Psoas muscle (tissue), 8 donors: Measurements from ENCODE around the gene EFTUD2. TPM values are rescaled to one million over a fixed set of nuclear protein-coding genes. Genes with fewer than 3 reads are reported as not detected.

Source experiments
- ATAC-seq, 4 donors: fragments of 200-7000 bp; cut with Tn5 transposase; one replicate each; pipeline ENCODE4 v1.9.1; 2020; ENCODE audit warnings: moderate library complexity in 3 of 4, mild to moderate bottlenecking in 2 of 4
- DNase-seq, 2 donors: peaks; one replicate each; pipeline ENCODE4 v3.0.0-alpha.2; 2020
- H3K27ac ChIP-seq: fragments of 200-600 bp; one replicate; pipeline ENCODE4 v1.8.0; 2022
- H3K27me3 ChIP-seq, 3 donors: fragments of 200-600 bp in 1 of 3; one replicate each; pipeline versions ENCODE4 v1.6.1 to v1.8.0; 2013 to 2022; ENCODE audit warnings: low read length in 2 of 3, mild to moderate bottlenecking in 2 of 3, moderate library complexity in 1 of 3; ENCODE audit not compliant: insufficient read depth in 3 of 3
- H3K36me3 ChIP-seq, 2 donors: fragments of 200-600 bp in 1 of 2; one replicate each; pipeline versions ENCODE4 v1.6.1 to v1.8.0; 2013 to 2022; ENCODE audit warnings: low read depth in 1 of 2, mild to moderate bottlenecking in 1 of 2, moderate library complexity in 1 of 2; ENCODE audit not compliant: insufficient read depth in 1 of 2
- H3K4me1 ChIP-seq: fragments of 200-600 bp; one replicate; pipeline ENCODE4 v1.8.0; 2022
- H3K4me3 ChIP-seq: fragments of 200-600 bp; one replicate; pipeline ENCODE4 v1.8.0; 2022; ENCODE audit warnings: mild to moderate bottlenecking
- H3K9me3 ChIP-seq: fragments of 200-600 bp; one replicate; pipeline ENCODE4 v1.8.0; 2022
- CTCF ChIP-seq: fragments of 200-600 bp; IDR thresholded peaks from one replicate; pipeline ENCODE4 v1.8.0; 2022; ENCODE audit warnings: antibody characterized with exemption
- WGBS, 3 donors: extraction: QIAGEN DNeasy Blood & Tissue Kit; methylation state at CpG; one replicate each; pipeline versions ENCODE4 v1.1.6 to v1.1.7; 2013; 5-methylcytosine and 5-hydroxymethylcytosine counted together
- intact Hi-C, 2 donors: fragments of 100-400 bp; cut with DNase I; formaldehyde crosslinking; loops; one replicate each; pipeline versions ENCODE4 v1.11.0 to v1.14.2; 2022
- polyA plus RNA-seq, 3 donors: library from polyadenylated mRNA; stranded (reverse); fragments of 200-250 nt; gene quantifications; one replicate each; pipeline ENCODE4 v1.2.3, GENCODE V29; 2013
- total RNA-seq, 4 donors: library from RNA; stranded (reverse); fragmentation: NEBNext Ultra II Directional in 2 of 4; extraction: Animal tissue kit (Norgen Biotek cat#: 25700) in 2 of 4; gene quantifications; one replicate each; pipeline versions ENCODE4 v1.2.1 to v1.2.4, GENCODE V29; 2021 to 2023
- donor health status: healthy with polysubstance abuse.
- donor health status: DM: no; HTN: no; CAD: no; lungs with moderate emphysema.
- donor health status: Bipolar disorder and iron deficiency.
- donor health status: healthy.
- donor health status: DM: yes; HTN: yes; CAD: no.
- donor health status: DM: no; HTN: no; CAD: no.
- donor health status: DM: no; HTN: no; CAD: no.
- donor health status: DM: yes; HTN: yes; CAD: no.

The EFTUD2 gene
- total and polyA plus RNA-seq, 7 donors = 46.0 to 114 (median 102) TPM

GRCh38 chr17:44804302-44805089, 94.7 kb downstream of the EFTUD2 start:
- Histone ChIP-seq H3K27me3 (no peaks in the 10 kb centered on the region), H3K4me1 (no peaks in the 10 kb centered on the region), H3K4me3 (no peak overlapping the region), H3K27ac (no peak overlapping the region), H3K36me3 (no peaks in the 10 kb centered on the region), H3K9me3 (no peaks in the 10 kb centered on the region)
- DNase-seq (peak in 1 of 2 donors; percentile 66), ATAC-seq (no peak)
- TF ChIP-seq CTCF = no peak
- intact Hi-C loops = no loop called here
- 77 to 80% (median 79%) methylated on average over 10 of the region's 10 CpGs for WGBS, 3 donors

GRCh38 chr17:44801880-44802279, 97.4 kb downstream of the EFTUD2 start:
- TF ChIP-seq CTCF = no peak
- Histone ChIP-seq H3K27ac (no peak overlapping the region), H3K36me3 (no peaks in the 10 kb centered on the region), H3K4me1 (no peaks in the 10 kb centered on the region), H3K27me3 (no peaks in the 10 kb centered on the region), H3K4me3 (no peak overlapping the region), H3K9me3 (no peaks in the 10 kb centered on the region)
- WGBS, 3 donors = 87 to 90% (median 89%) methylated on average over 5 of the region's 5 CpGs
- no peak for DNase-seq
- intact Hi-C loops = no loop called here
- ATAC-seq = no peak

Other genes starting within 250 kb of the EFTUD2 start
- not detected for gene MEIOC, start 243.0 kb downstream of the EFTUD2 start, total RNA-seq
- under 1 TPM; 0.01 to 0.04 (median 0.03) TPM for gene MEIOC, start 243.0 kb downstream of the EFTUD2 start, polyA plus RNA-seq
- 10 to 100 TPM; 38.2 to 52.6 (median 46.6) TPM for gene CCDC43, start 209.7 kb downstream of the EFTUD2 start, total RNA-seq
- 10 to 100 TPM; 32.6 to 59.6 (median 32.7) TPM for gene CCDC43, start 209.7 kb downstream of the EFTUD2 start, polyA plus RNA-seq
- gene DBF4B, start 190.8 kb downstream of the EFTUD2 start, total RNA-seq = 1 to 10 TPM; 2.0 to 3.9 (median 3.1) TPM
- gene DBF4B, start 190.8 kb downstream of the EFTUD2 start, polyA plus RNA-seq = 1 to 10 TPM in 2 of 3 donors, under 1 TPM in 1; 0.79 to 5.0 (median 3.2) TPM
- under 1 TPM in 2 of 4 donors, not detected in 2; 0.15 to 0.26 TPM for gene ADAM11, start 140.5 kb downstream of the EFTUD2 start, total RNA-seq
- under 1 TPM; 0.03 to 0.21 (median 0.05) TPM for gene ADAM11, start 140.5 kb downstream of the EFTUD2 start, polyA plus RNA-seq
- gene GJC1, start 69.2 kb downstream of the EFTUD2 start, total RNA-seq = 1 to 10 TPM; 4.7 to 7.9 (median 5.7) TPM
- gene GJC1, start 69.2 kb downstream of the EFTUD2 start, polyA plus RNA-seq = 1 to 10 TPM; 2.2 to 2.7 (median 2.5) TPM
- 10 to 100 TPM in 1 of 4 donors, 1 to 10 TPM in 3; 4.6 to 17.9 (median 6.7) TPM for gene HIGD1B, start 51.6 kb downstream of the EFTUD2 start, total RNA-seq
- gene HIGD1B, start 51.6 kb downstream of the EFTUD2 start, polyA plus RNA-seq = 10 to 100 TPM in 2 of 3 donors, 1 to 10 TPM in 1; 10.0 to 14.2 (median 13.1) TPM
- gene GFAP, start 16.1 kb upstream of the EFTUD2 start, total RNA-seq = under 1 TPM in 1 of 4 donors, not detected in 3; 0.54 TPM
- gene GFAP, start 16.1 kb upstream of the EFTUD2 start, polyA plus RNA-seq = under 1 TPM; 0.11 to 0.52 (median 0.34) TPM
- under 1 TPM in 3 of 4 donors, not detected in 1; 0.07 to 0.17 (median 0.11) TPM for gene KIF18B, start 48.3 kb upstream of the EFTUD2 start, total RNA-seq
- gene KIF18B, start 48.3 kb upstream of the EFTUD2 start, polyA plus RNA-seq = under 1 TPM in 2 of 3 donors, not detected in 1; 0.01 to 0.03 TPM
- gene C1QL1, start 68.9 kb upstream of the EFTUD2 start, total RNA-seq = not detected
- under 1 TPM in 1 of 3 donors, not detected in 2; 0.05 TPM for gene C1QL1, start 68.9 kb upstream of the EFTUD2 start, polyA plus RNA-seq
- gene DCAKD, start 152.2 kb upstream of the EFTUD2 start, total RNA-seq = 10 to 100 TPM in 3 of 4 donors, 1 to 10 TPM in 1; 6.9 to 13.5 (median 11.0) TPM
- gene DCAKD, start 152.2 kb upstream of the EFTUD2 start, polyA plus RNA-seq = 10 to 100 TPM in 1 of 3 donors, 1 to 10 TPM in 2; 6.4 to 14.2 (median 8.4) TPM
- gene NMT1, start 161.9 kb upstream of the EFTUD2 start, total RNA-seq = 100 to 1,000 TPM in 2 of 4 donors, 10 to 100 TPM in 2; 73.3 to 164 (median 93.1) TPM
- gene NMT1, start 161.9 kb upstream of the EFTUD2 start, polyA plus RNA-seq = 10 to 100 TPM; 58.0 to 79.7 (median 68.3) TPM
- gene PLCD3, start 233.1 kb upstream of the EFTUD2 start, total RNA-seq = 100 to 1,000 TPM in 2 of 4 donors, 10 to 100 TPM in 2; 69.8 to 217 (median 122) TPM
- gene PLCD3, start 233.1 kb upstream of the EFTUD2 start, polyA plus RNA-seq = 100 to 1,000 TPM in 2 of 3 donors, 10 to 100 TPM in 1; 57.0 to 171 (median 170) TPM
- gene ACBD4, start 236.2 kb upstream of the EFTUD2 start, total RNA-seq = 1 to 10 TPM; 3.9 to 8.2 (median 5.1) TPM
- 1 to 10 TPM; 2.7 to 5.2 (median 4.4) TPM for gene ACBD4, start 236.2 kb upstream of the EFTUD2 start, polyA plus RNA-seq
- gene HEXIM1, start 249.0 kb upstream of the EFTUD2 start, total RNA-seq = 10 to 100 TPM; 21.3 to 52.2 (median 31.5) TPM
- gene HEXIM1, start 249.0 kb upstream of the EFTUD2 start, polyA plus RNA-seq = 100 to 1,000 TPM in 1 of 3 donors, 10 to 100 TPM in 1, 1 to 10 TPM in 1; 9.5 to 127 (median 22.0) TPM